ENCODE results near the gene EDN1.

EDN1 gene

GRCh38 chr6:12334526-12335130 lies 44.5 kb downstream of the EDN1 start:
- DNase-seq (ENCODE audit: low read depth in 1 of 2, low spot score in 1 of 2), result no peak

GRCh38 chr6:12335131-12335527 lies 45.0 kb downstream of the EDN1 start:
- Histone ChIP-seq H3K27ac (replicated peaks) (no peak overlapping the region), H3K27me3 (ENCODE audit: insufficient read depth, poor library complexity, severe bottlenecking) (no peaks in the 10 kb centered on the region)
- TF ChIP-seq SPI1 (IDR thresholded peaks at IDR 0.05; ENCODE audit: borderline replicate concordance, low read depth) (no peak), POLR2AphosphoS5 (IDR thresholded peaks at IDR 0.05; ENCODE audit: low read depth) (no peak), CTCF (IDR thresholded peaks at IDR 0.05; ENCODE audit: insufficient read depth, low read length) (no peak), REST (IDR thresholded peaks at IDR 0.05; ENCODE audit: insufficient replicate concordance, low read depth) (no peak), GABPA (IDR thresholded peaks at IDR 0.05; ENCODE audit: low read depth) (no peak)

More at GRCh38 chr6:12334526-12335130, 44.5 kb downstream of the EDN1 start:
- TF ChIP-seq POLR2AphosphoS5 (IDR thresholded peaks at IDR 0.05; ENCODE audit: low read depth) (no peak), SPI1 (IDR thresholded peaks at IDR 0.05; ENCODE audit: borderline replicate concordance, low read depth) (no peak), REST (IDR thresholded peaks at IDR 0.05; ENCODE audit: insufficient replicate concordance, low read depth) (no peak), GABPA (IDR thresholded peaks at IDR 0.05; ENCODE audit: low read depth) (no peak), CTCF (IDR thresholded peaks at IDR 0.05; ENCODE audit: insufficient read depth, low read length) (no peak)
- H3K4me3 ChIP-seq (replicated peaks; ENCODE audit: insufficient read depth, low read length), result no peak overlapping the region
- no peak overlapping the region for H3K27ac ChIP-seq (replicated peaks)
- H3K27me3 ChIP-seq (ENCODE audit: insufficient read depth, poor library complexity, severe bottlenecking), result no peaks in the 10 kb centered on the region

GRCh38 chr6:12335717-12336116 lies 45.6 kb downstream of the EDN1 start:
- no peak for DNase-seq (ENCODE audit: low read depth in 1 of 2, low spot score in 1 of 2)
- Histone ChIP-seq H3K27me3 (ENCODE audit: insufficient read depth, poor library complexity, severe bottlenecking) (no peaks in the 10 kb centered on the region), H3K27ac (replicated peaks) (no peak overlapping the region), H3K4me3 (replicated peaks; ENCODE audit: insufficient read depth, low read length) (no peak overlapping the region)
- no peak for TF ChIP-seq REST (IDR thresholded peaks at IDR 0.05; ENCODE audit: insufficient replicate concordance, low read depth)
- TF ChIP-seq CTCF (IDR thresholded peaks at IDR 0.05; ENCODE audit: insufficient read depth, low read length), result no peak
- TF ChIP-seq SPI1 (IDR thresholded peaks at IDR 0.05; ENCODE audit: borderline replicate concordance, low read depth), result no peak
- no peak for TF ChIP-seq POLR2AphosphoS5 (IDR thresholded peaks at IDR 0.05; ENCODE audit: low read depth)
- no peak for TF ChIP-seq GABPA (IDR thresholded peaks at IDR 0.05; ENCODE audit: low read depth)

More at GRCh38 chr6:12335131-12335527, 45.0 kb downstream of the EDN1 start:
- no peak for DNase-seq (ENCODE audit: low read depth in 1 of 2, low spot score in 1 of 2)
- H3K4me3 ChIP-seq (replicated peaks; ENCODE audit: insufficient read depth, low read length), result no peak overlapping the region

Data from HL-60 (cell line).